Naive thymus-derived CD4-positive, alpha-beta T cell (primary cell): ENCODE data around the gene QPCTL. TPM values are rescaled to one million over a fixed set of nuclear protein-coding genes. Genes with fewer than 3 reads are reported as not detected.

Source experiments
- ATAC-seq: fragments of 150-1000 bp; cut with Tn5 transposase; 2 replicates; pipeline ENCODE4 v1.10.0; 2021; ENCODE audit warnings: mild to moderate bottlenecking, moderate library complexity
- CTCF ChIA-PET: fragments of 350-600 bp; sonication (Branson Sonifier 250); formaldehyde crosslinking; loops from one replicate; lab custom pipeline; 2021; ENCODE audit warnings: antibody characterized with exemption; lab: Charles Lee
- POLR2A ChIA-PET: fragments of 350-600 bp; sonication (Branson Sonifier 250); formaldehyde crosslinking; loops from one replicate; lab custom pipeline; 2021; ENCODE audit warnings: antibody characterized with exemption, inconsistent platforms; lab: Charles Lee
- DNase-seq, 9 donors: peaks; one replicate each; pipeline versions ENCODE4 v3.0.0 to v3.0.0-alpha.2; 2020 to 2022; ENCODE audit warnings: mixed read lengths in 1 of 9
- H3K27ac ChIP-seq: one replicate; pipeline ENCODE4 v1.7.0; 2013; ENCODE audit warnings: mild to moderate bottlenecking, low read depth, low read length, moderate library complexity
- H3K27me3 ChIP-seq, 2 donors: one replicate each; pipeline ENCODE4 v1.7.0; 2013; ENCODE audit warnings: low read length in 2 of 2, mild to moderate bottlenecking in 2 of 2, moderate library complexity in 2 of 2; ENCODE audit not compliant: control insufficient read depth in 2 of 2, insufficient read depth in 2 of 2
- H3K36me3 ChIP-seq, 3 experiments: 1 replicate in 2 of 3; 2 replicates in 1 of 3; pipeline ENCODE4 v1.7.0; 2013; ENCODE audit warnings: low read length in 3 of 3, mild to moderate bottlenecking in 3 of 3, moderate library complexity in 1 of 3; ENCODE audit not compliant: insufficient read depth in 3 of 3, control insufficient read depth in 2 of 3
- H3K4me1 ChIP-seq, 2 donors: one replicate each; pipeline ENCODE4 v1.7.0; 2013; ENCODE audit warnings: low read length in 2 of 2, mild to moderate bottlenecking in 2 of 2, moderate library complexity in 1 of 2; ENCODE audit not compliant: control insufficient read depth in 2 of 2, insufficient read depth in 2 of 2
- H3K4me3 ChIP-seq: 2 replicates; pipeline ENCODE4 v1.7.0; 2013; ENCODE audit warnings: mild to moderate bottlenecking, low read length
- H3K9me3 ChIP-seq, 3 experiments: 1 replicate in 2 of 3; 2 replicates in 1 of 3; pipeline ENCODE4 v1.7.0; 2013; ENCODE audit warnings: low read length in 3 of 3; ENCODE audit not compliant: control insufficient read depth in 2 of 3
- H3K27ac Mint-ChIP-seq, 9 donors: one replicate each; pipeline ENCODE4 v1.8.0; 2020 to 2022; ENCODE audit warnings: mixed read lengths in 9 of 9, mild to moderate bottlenecking in 8 of 9, moderate library complexity in 5 of 9, inconsistent platforms in 2 of 9
- H3K27me3 Mint-ChIP-seq, 5 donors: one replicate each; pipeline ENCODE4 v1.8.0; 2021 to 2022; ENCODE audit warnings: mixed read lengths in 5 of 5, mild to moderate bottlenecking in 1 of 5
- H3K36me3 Mint-ChIP-seq, 5 donors: one replicate each; pipeline ENCODE4 v1.8.0; 2020 to 2022; ENCODE audit warnings: mixed read lengths in 5 of 5, mild to moderate bottlenecking in 3 of 5, inconsistent platforms in 1 of 5
- H3K4me1 Mint-ChIP-seq, 7 donors: one replicate each; pipeline ENCODE4 v1.8.0; 2020 to 2022; ENCODE audit warnings: mixed read lengths in 7 of 7, mild to moderate bottlenecking in 3 of 7, inconsistent platforms in 1 of 7
- H3K4me3 Mint-ChIP-seq, 10 donors: one replicate each; pipeline ENCODE4 v1.8.0; 2020 to 2022; ENCODE audit warnings: mild to moderate bottlenecking in 10 of 10, mixed read lengths in 10 of 10, moderate library complexity in 6 of 10, inconsistent platforms in 2 of 10
- H3K9me3 Mint-ChIP-seq, 11 donors: one replicate each; pipeline ENCODE4 v1.8.0; 2020 to 2022; ENCODE audit warnings: mixed read lengths in 11 of 11, mild to moderate bottlenecking in 4 of 11, inconsistent platforms in 1 of 11, moderate library complexity in 1 of 11
- intact Hi-C, 2 donors: fragments of 100-400 bp; cut with micrococcal nuclease; formaldehyde crosslinking; loops; one replicate each; pipeline ENCODE4 v1.15.1; 2023
- polyA plus RNA-seq, 2 donors: library from polyadenylated mRNA; unstranded; fragments of 300-500 nt; fragmentation: Illumina TruSeq; gene quantifications; one replicate each; pipeline ENCODE4 v1.2.3, GENCODE V29; 2021
- total RNA-seq, 6 experiments: library from RNA in 5 of 6; stranded (reverse) in 5 of 6; gene quantifications; 1 replicate in 5 of 6; 2 replicates in 1 of 6; pipeline ENCODE4 v1.2.3 and lab custom pipeline; 2021 to 2026

QPCTL gene
- total and polyA plus RNA-seq, 7 experiments from 2014 or later = 1.2 to 8.9 (median 7.0) TPM

- peaks cover 0 to 6% (median 4%) of the 10 kb centered on the region in 5 donors for H3K27me3 Mint-ChIP-seq
- CTCF ChIA-PET = interaction anchor here (0.5 to 1.5 kb wide), 8 partner anchors 11 to 206 kb away, joined by 3 to 7 read pairs (median 4); no protein-coding TSS in a partner anchor
- peak overlapping the region; percentile 79 to 89 (median 86) for H3K4me3 Mint-ChIP-seq
- Histone ChIP-seq H3K4me1 (peaks cover 14 to 18% of the 10 kb centered on the region in 2 donors), H3K27me3 (no peaks in the 10 kb centered on the region), H3K9me3 (no peaks in the 10 kb centered on the region), H3K27ac (peak overlapping the region; percentile 37), H3K4me3 (peak overlapping the region; percentile 68), H3K36me3 (no peaks in the 10 kb centered on the region)
- DNase-seq (peak; percentile 53 to 87 (median 79)), ATAC-seq (peak; percentile 72)
- peaks cover 0 to 3% (median 0%) of the 10 kb centered on the region in 11 donors for H3K9me3 Mint-ChIP-seq
- intact Hi-C loops = loop anchor here (1.0 to 2.0 kb wide), 5 partner anchors 23 to 206 kb away; partner anchors contain the start of genes GIPR (in 1 of the 2), OPA3 (in 1 of the 2) and QPCTL (in 1 of the 2)
- POLR2A ChIA-PET = interaction anchor here (0.6 to 1.6 kb wide), 10 partner anchors 24 to 1879 kb away, joined by 3 to 10 read pairs (median 4); partner anchors contain the start of genes PPM1N, QPCTL and SNRPD2
- H3K36me3 Mint-ChIP-seq = peaks cover 0 to 5% (median 0%) of the 10 kb centered on the region in 5 donors
- peaks cover 24 to 43% (median 34%) of the 10 kb centered on the region in 7 donors for H3K4me1 Mint-ChIP-seq
- peak overlapping the region; percentile 14 to 87 (median 61) for H3K27ac Mint-ChIP-seq
Observed at GRCh38 chr19:45645631-45646344, 46.7 kb upstream of the QPCTL start.

GRCh38 chr19:45646345-45646698 is 46.1 kb upstream of the QPCTL start:
- CTCF ChIA-PET = interaction anchor here (0.6 to 1.5 kb wide), 5 partner anchors 10 to 207 kb away, joined by 3 to 7 read pairs (median 4); no protein-coding TSS in a partner anchor
- no peaks in the 10 kb centered on the region for H3K27me3 ChIP-seq
- ATAC-seq (no peak), DNase-seq (no peak)
- Mint-ChIP-seq H3K36me3 (peaks cover 0 to under 1% (median 0%) of the 10 kb centered on the region in 5 donors), H3K27ac (peak overlapping the region in 7 of 9 donors; percentile 32 to 87 (median 60)), H3K4me3 (peak overlapping the region; percentile 79 to 89 (median 86)), H3K27me3 (peaks cover 0 to 6% (median 4%) of the 10 kb centered on the region in 5 donors), H3K4me1 (peaks cover 19 to 38% (median 29%) of the 10 kb centered on the region in 7 donors), H3K9me3 (peaks cover 0 to 2% (median 0%) of the 10 kb centered on the region in 11 donors)
- POLR2A ChIA-PET = interaction anchor here (0.6 to 1.6 kb wide), 5 partner anchors 23 to 1878 kb away, joined by 3 to 10 read pairs (median 4); partner anchors contain the start of genes QPCTL and SNRPD2
- no peaks in the 10 kb centered on the region for H3K36me3 ChIP-seq
- peaks cover 9 to 13% of the 10 kb centered on the region in 2 donors for H3K4me1 ChIP-seq
- peak overlapping the region; percentile 37 for H3K27ac ChIP-seq
- peak overlapping the region; percentile 68 for H3K4me3 ChIP-seq
- intact Hi-C loops = no loop called here
- H3K9me3 ChIP-seq = no peaks in the 10 kb centered on the region

GRCh38 chr19:45650722-45651121 is 41.7 kb upstream of the QPCTL start:
- no peak overlapping the region for H3K4me3 ChIP-seq
- H3K9me3 ChIP-seq = no peaks in the 10 kb centered on the region
- peaks cover 4 to 8% of the 10 kb centered on the region in 2 donors for H3K4me1 ChIP-seq
- H3K27me3 ChIP-seq = no peaks in the 10 kb centered on the region
- H3K9me3 Mint-ChIP-seq = no peaks in the 10 kb centered on the region
- ChIA-PET CTCF (interaction anchor here (0.7 kb wide), 1 partner anchor 94 kb away, joined by 3 read pairs; no protein-coding TSS in a partner anchor), POLR2A (interaction anchor here (0.7 kb wide), 1 partner anchor 10 kb away, joined by 3 read pairs; no protein-coding TSS in a partner anchor)
- DNase-seq (no peak), ATAC-seq (no peak)
- H3K27ac ChIP-seq = no peak overlapping the region
- no peak overlapping the region for H3K27ac Mint-ChIP-seq
- no peak overlapping the region for H3K4me3 Mint-ChIP-seq
- no peaks in the 10 kb centered on the region for H3K36me3 Mint-ChIP-seq
- no peaks in the 10 kb centered on the region for H3K36me3 ChIP-seq
- intact Hi-C loops = no loop called here
- peaks cover 0 to 9% (median 8%) of the 10 kb centered on the region in 7 donors for H3K4me1 Mint-ChIP-seq
- H3K27me3 Mint-ChIP-seq = peaks cover 0 to 11% (median 3%) of the 10 kb centered on the region in 5 donors

- CTCF ChIA-PET = no interaction called here
Observed at GRCh38 chr19:45653634-45654033, 38.8 kb upstream of the QPCTL start.

GRCh38 chr19:45655073-45655472 is 37.4 kb upstream of the QPCTL start:
- ATAC-seq (no peak), DNase-seq (no peak)
- Histone ChIP-seq H3K4me1 (no peaks in the 10 kb centered on the region), H3K9me3 (no peaks in the 10 kb centered on the region), H3K27me3 (no peaks in the 10 kb centered on the region), H3K36me3 (no peaks in the 10 kb centered on the region), H3K4me3 (no peak overlapping the region), H3K27ac (no peak overlapping the region)
- intact Hi-C loops = no loop called here
- Mint-ChIP-seq H3K9me3 (peaks cover 0 to 1% (median 0%) of the 10 kb centered on the region in 11 donors), H3K27ac (no peak overlapping the region), H3K4me1 (peaks cover 0 to 2% (median 0%) of the 10 kb centered on the region in 7 donors), H3K4me3 (no peak overlapping the region), H3K36me3 (no peaks in the 10 kb centered on the region), H3K27me3 (peaks cover 0 to 13% (median 0%) of the 10 kb centered on the region in 5 donors)
- POLR2A ChIA-PET = no interaction called here
- CTCF ChIA-PET = no interaction called here

More at GRCh38 chr19:45653634-45654033, 38.8 kb upstream of the QPCTL start:
- H3K4me3 Mint-ChIP-seq = no peak overlapping the region
- peaks cover 0 to under 1% (median 0%) of the 10 kb centered on the region in 7 donors for H3K4me1 Mint-ChIP-seq
- Histone ChIP-seq H3K27ac (no peak overlapping the region), H3K4me1 (no peaks in the 10 kb centered on the region), H3K27me3 (no peaks in the 10 kb centered on the region), H3K36me3 (no peaks in the 10 kb centered on the region), H3K9me3 (no peaks in the 10 kb centered on the region), H3K4me3 (no peak overlapping the region)
- intact Hi-C loops = no loop called here
- POLR2A ChIA-PET = no interaction called here
- H3K27me3 Mint-ChIP-seq = peaks cover 0 to 8% (median 0%) of the 10 kb centered on the region in 5 donors
- H3K9me3 Mint-ChIP-seq = peaks cover 0 to under 1% (median 0%) of the 10 kb centered on the region in 11 donors
- ATAC-seq = no peak
- no peaks in the 10 kb centered on the region for H3K36me3 Mint-ChIP-seq
- DNase-seq = no peak
- H3K27ac Mint-ChIP-seq = no peak overlapping the region

- Histone ChIP-seq H3K4me1 (no peaks in the 10 kb centered on the region), H3K27ac (no peak overlapping the region), H3K9me3 (no peaks in the 10 kb centered on the region), H3K4me3 (no peak overlapping the region), H3K27me3 (no peaks in the 10 kb centered on the region), H3K36me3 (no peaks in the 10 kb centered on the region)
- Mint-ChIP-seq H3K4me1 (peaks cover 0 to 2% (median 0%) of the 10 kb centered on the region in 7 donors), H3K4me3 (no peak overlapping the region), H3K9me3 (peaks cover 0 to 1% (median 0%) of the 10 kb centered on the region in 11 donors), H3K27me3 (peaks cover 0 to 20% (median 5%) of the 10 kb centered on the region in 5 donors), H3K36me3 (no peaks in the 10 kb centered on the region), H3K27ac (no peak overlapping the region)
- POLR2A ChIA-PET = no interaction called here
- no peak for DNase-seq
- ATAC-seq = no peak
- intact Hi-C loops = no loop called here
- CTCF ChIA-PET = interaction anchor here (0.7 to 1.1 kb wide), 2 partner anchors 23 to 157 kb away, joined by 3 to 4 read pairs; no protein-coding TSS in a partner anchor
Observed at GRCh38 chr19:45657520-45658167, 34.8 kb upstream of the QPCTL start.
